WTC11 (cell line): ENCODE measurements around the gene NFAT5. TPM values are rescaled to one million over a fixed set of nuclear protein-coding genes. Genes with fewer than 3 reads are reported as not detected.

Experiments used
- ATAC-seq: fragments of 200-7000 bp; cut with Tn5 transposase; 2 replicates; pipeline ENCODE4 v1.10.0; 2021; ENCODE audit warnings: mild to moderate bottlenecking, moderate library complexity
- CTCF ChIA-PET: fragments of 300-600 bp; sonication (Branson Sonifier 250); formaldehyde crosslinking; loops from one replicate; lab custom pipeline; 2021; ENCODE audit warnings: antibody characterized with exemption; lab: Charles Lee
- POLR2A ChIA-PET: fragments of 350-600 bp; sonication (Branson Sonifier 250); formaldehyde crosslinking; loops from one replicate; lab custom pipeline; 2021; ENCODE audit warnings: antibody characterized with exemption; lab: Charles Lee
- DNase-seq: peaks from one replicate; pipeline ENCODE4 v3.0.0; 2021; ENCODE audit warnings: low spot score
- H3K27ac Mint-ChIP-seq: 2 replicates; pipeline ENCODE4 v1.8.0; 2021; ENCODE audit warnings: mixed read lengths
- H3K27me3 Mint-ChIP-seq: 2 replicates; pipeline ENCODE4 v1.8.0; 2021; ENCODE audit warnings: low read depth, mild to moderate bottlenecking, moderate library complexity, mixed read lengths
- H3K36me3 Mint-ChIP-seq: 2 replicates; pipeline ENCODE4 v1.8.0; 2021; ENCODE audit warnings: mixed read lengths
- H3K4me1 Mint-ChIP-seq: 2 replicates; pipeline ENCODE4 v1.8.0; 2022; ENCODE audit warnings: mixed read lengths
- H3K4me3 Mint-ChIP-seq: 2 replicates; pipeline ENCODE4 v1.8.0; 2021; ENCODE audit warnings: mild to moderate bottlenecking, moderate library complexity, mixed read lengths
- H3K9me3 Mint-ChIP-seq: 2 replicates; pipeline ENCODE4 v1.8.0; 2021; ENCODE audit warnings: mixed read lengths
- CBFB ChIP-seq: sonication (generic); formaldehyde crosslinking; IDR thresholded peaks from 2 replicates; pipeline ENCODE4 v1.8.1; 2022; ENCODE audit warnings: mild to moderate bottlenecking, low read depth, missing genetic modification reagents
- CTCF ChIP-seq: fragments of 200-600 bp; IDR thresholded peaks from 2 replicates; pipeline ENCODE4 v1.8.0; 2022; ENCODE audit warnings: antibody characterized with exemption
- E2F5 ChIP-seq: sonication (generic); formaldehyde crosslinking; IDR thresholded peaks from 2 replicates; pipeline ENCODE4 v1.8.1; 2022; ENCODE audit warnings: mild to moderate bottlenecking, moderate library complexity, missing genetic modification reagents
- FOXJ3 ChIP-seq: sonication (generic); formaldehyde crosslinking; IDR thresholded peaks from 2 replicates; pipeline ENCODE4 v1.9.0; 2021; ENCODE audit warnings: missing genetic modification reagents, mild to moderate bottlenecking, borderline replicate concordance
- GTF2I ChIP-seq: fragments of 250-450 bp; sonication (Bioruptor Pico); conservative IDR thresholded peaks from 2 replicates; pipeline ENCODE4 v1.4.0; 2021; ENCODE audit warnings: mild to moderate bottlenecking
- JAZF1 ChIP-seq: fragments of 250-450 bp; sonication (Bioruptor Pico); IDR thresholded peaks from 2 replicates; pipeline ENCODE4 v1.9.0; 2021; ENCODE audit warnings: moderate library complexity, mild to moderate bottlenecking, inconsistent platforms
- NFE2L1 ChIP-seq: sonication (generic); formaldehyde crosslinking; IDR thresholded peaks from 2 replicates; pipeline ENCODE4 v1.8.1; 2023; ENCODE audit warnings: missing genetic modification reagents
- NR2C2 ChIP-seq: sonication (generic); formaldehyde crosslinking; IDR thresholded peaks from 2 replicates; pipeline ENCODE4 v1.8.0; 2022; ENCODE audit warnings: mild to moderate bottlenecking, missing genetic modification reagents
- SOX15 ChIP-seq: fragments of 250-450 bp; sonication (Bioruptor Pico); IDR thresholded peaks from 2 replicates; pipeline ENCODE4 v1.9.0; 2021; ENCODE audit warnings: mild to moderate bottlenecking
- TCF7 ChIP-seq: sonication (generic); formaldehyde crosslinking; IDR thresholded peaks from 2 replicates; pipeline ENCODE4 v1.8.0; 2022; ENCODE audit warnings: mild to moderate bottlenecking, low read depth, missing genetic modification reagents, moderate library complexity
- ZBTB43 ChIP-seq: sonication (generic); formaldehyde crosslinking; IDR thresholded peaks from 2 replicates; pipeline ENCODE4 v1.8.1; 2023; ENCODE audit warnings: mild to moderate bottlenecking, missing genetic modification reagents
- ZNF138 ChIP-seq: sonication (generic); formaldehyde crosslinking; conservative IDR thresholded peaks from 2 replicates; pipeline ENCODE4 v1.8.1; 2022; ENCODE audit warnings: mild to moderate bottlenecking, moderate library complexity, missing genetic modification reagents
- ZNF281 ChIP-seq: sonication (generic); formaldehyde crosslinking; IDR thresholded peaks from 2 replicates; pipeline ENCODE4 v1.8.0; 2023; ENCODE audit warnings: mild to moderate bottlenecking, missing genetic modification reagents
- ZNF532 ChIP-seq: fragments of 250-450 bp; sonication (Bioruptor Pico); IDR thresholded peaks from 2 replicates; pipeline ENCODE4 v1.9.0; 2021; ENCODE audit warnings: mild to moderate bottlenecking, borderline replicate concordance
- total RNA-seq: library from RNA; stranded (reverse); gene quantifications from 3 replicates; pipeline ENCODE4 v1.2.3, GENCODE V29; 2021

The NFAT5 gene
- total RNA-seq, 1 experiment from 2014 or later: 23.2 TPM

GRCh38 chr16:69720822-69721430 is 155.2 kb downstream of the NFAT5 start:
- ATAC-seq: no peak
- ChIA-PET POLR2A (no interaction called here), CTCF (interaction anchor here (0.6 to 1.6 kb wide), 3 partner anchors 34 to 143 kb away, joined by 3 to 5 read pairs (median 3); partner anchors contain the start of gene NOB1)
- Mint-ChIP-seq H3K4me1 (peaks cover 13% of the 10 kb centered on the region), H3K27ac (peak overlapping the region; percentile 15; the same call in 1 of the 2 replicates), H3K4me3 (no peak overlapping the region), H3K27me3 (no peaks in the 10 kb centered on the region), H3K36me3 (no peaks in the 10 kb centered on the region), H3K9me3 (no peaks in the 10 kb centered on the region)
- TF ChIP-seq E2F5 (CRISPR knock-in tag) (no peak), ZNF281 (CRISPR knock-in tag) (no peak), ZNF532 (no peak), CBFB (CRISPR knock-in tag) (no peak), NR2C2 (CRISPR knock-in tag) (no peak), ZBTB43 (CRISPR knock-in tag) (no peak), SOX15 (CRISPR knock-in tag) (no peak)
- no peak for DNase-seq

- H3K36me3 Mint-ChIP-seq: no peaks in the 10 kb centered on the region
- ATAC-seq (no peak), DNase-seq (no peak)
- CTCF ChIA-PET: interaction anchor here (0.6 to 1.6 kb wide), 4 partner anchors 12 to 142 kb away, joined by 3 to 6 read pairs (median 4); partner anchors contain the start of gene NOB1
- peaks cover 17% of the 10 kb centered on the region for H3K4me1 Mint-ChIP-seq
- no peaks in the 10 kb centered on the region for H3K9me3 Mint-ChIP-seq
- POLR2A ChIA-PET: interaction anchor here (0.6 kb wide), 1 partner anchor 392 kb away, joined by 3 read pairs; no protein-coding TSS in a partner anchor
- no peak overlapping the region for H3K4me3 Mint-ChIP-seq
- H3K27ac Mint-ChIP-seq: peak overlapping the region; percentile 15; the same call in 1 of the 2 replicates
- no peaks in the 10 kb centered on the region for H3K27me3 Mint-ChIP-seq
- TF ChIP-seq NFE2L1: no peak
- no peak for TF ChIP-seq GTF2I (CRISPR knock-in tag)
- TF ChIP-seq TCF7 (CRISPR knock-in tag): no peak
- TF ChIP-seq JAZF1 (CRISPR knock-in tag): no peak
- no peak for TF ChIP-seq ZNF138 (CRISPR knock-in tag)
- no peak for TF ChIP-seq CTCF
- no peak for TF ChIP-seq CBFB (CRISPR knock-in tag)
- no peak for TF ChIP-seq ZNF281 (CRISPR knock-in tag)
- no peak for TF ChIP-seq FOXJ3 (CRISPR knock-in tag)
These were observed 155.7 kb downstream of the NFAT5 start for GRCh38 chr16:69721441-69721957.
